ENCODE data around the gene RFLNA. TPM values are rescaled to one million over a fixed set of nuclear protein-coding genes. Genes with fewer than 3 reads are reported as not detected.

Gene RFLNA
- total and polyA plus RNA-seq, 4 donors, result 0.40 to 1.8 (median 1.4) TPM

DNA sequence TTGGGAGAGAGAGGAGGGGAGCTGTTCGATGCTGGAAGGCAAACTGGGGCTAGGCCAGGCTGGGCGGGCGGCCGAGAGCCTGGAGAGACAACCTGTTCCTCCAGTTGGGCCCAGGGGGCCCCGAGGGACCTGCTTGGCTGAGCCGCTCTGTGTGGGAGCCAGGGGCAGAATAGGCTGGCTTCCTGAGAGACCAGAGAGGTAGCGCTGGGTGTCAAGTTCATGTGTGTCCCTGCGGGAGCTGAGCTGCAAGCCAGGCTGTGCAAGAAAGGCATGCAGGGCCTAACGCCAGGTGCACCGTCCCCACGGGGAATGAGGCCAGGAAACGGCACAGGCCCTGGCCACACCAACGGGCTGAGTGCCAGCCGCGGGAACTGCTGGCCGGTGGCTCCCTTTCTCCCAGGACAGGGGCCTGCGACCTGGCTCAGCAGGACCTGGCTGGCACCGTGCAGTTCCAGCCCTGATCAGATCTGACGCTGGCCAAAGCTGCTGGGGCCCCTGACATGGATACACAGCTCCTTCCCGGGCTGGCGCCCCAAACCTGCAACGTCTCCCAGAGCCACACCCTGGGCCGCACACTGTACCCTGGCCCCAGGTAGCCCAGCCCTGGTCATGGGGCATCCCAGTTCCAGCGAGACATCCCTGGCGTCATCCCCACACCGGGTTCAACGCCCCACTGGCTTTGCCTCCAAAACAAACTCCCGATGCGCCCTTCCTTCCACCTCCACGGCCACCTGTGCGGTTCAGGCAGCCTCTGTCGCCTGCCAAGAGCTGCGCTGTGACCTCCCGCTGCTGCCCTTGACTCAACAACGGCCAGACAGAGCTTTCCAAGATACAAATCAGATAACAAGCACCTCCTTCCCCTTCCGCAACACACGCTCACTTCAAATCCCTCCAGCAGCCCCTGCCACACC lies 65.0 kb downstream of the RFLNA start:
- peaks cover 0 to 9% (median 0%) of the 10 kb centered on the region in 5 donors for H3K4me1 ChIP-seq (ENCODE audit: control insufficient read depth in 5 of 5, insufficient read depth in 5 of 5, low read length in 5 of 5)
- no peak overlapping the region for H3K4me3 ChIP-seq
- TF ChIP-seq, protein P1, sequence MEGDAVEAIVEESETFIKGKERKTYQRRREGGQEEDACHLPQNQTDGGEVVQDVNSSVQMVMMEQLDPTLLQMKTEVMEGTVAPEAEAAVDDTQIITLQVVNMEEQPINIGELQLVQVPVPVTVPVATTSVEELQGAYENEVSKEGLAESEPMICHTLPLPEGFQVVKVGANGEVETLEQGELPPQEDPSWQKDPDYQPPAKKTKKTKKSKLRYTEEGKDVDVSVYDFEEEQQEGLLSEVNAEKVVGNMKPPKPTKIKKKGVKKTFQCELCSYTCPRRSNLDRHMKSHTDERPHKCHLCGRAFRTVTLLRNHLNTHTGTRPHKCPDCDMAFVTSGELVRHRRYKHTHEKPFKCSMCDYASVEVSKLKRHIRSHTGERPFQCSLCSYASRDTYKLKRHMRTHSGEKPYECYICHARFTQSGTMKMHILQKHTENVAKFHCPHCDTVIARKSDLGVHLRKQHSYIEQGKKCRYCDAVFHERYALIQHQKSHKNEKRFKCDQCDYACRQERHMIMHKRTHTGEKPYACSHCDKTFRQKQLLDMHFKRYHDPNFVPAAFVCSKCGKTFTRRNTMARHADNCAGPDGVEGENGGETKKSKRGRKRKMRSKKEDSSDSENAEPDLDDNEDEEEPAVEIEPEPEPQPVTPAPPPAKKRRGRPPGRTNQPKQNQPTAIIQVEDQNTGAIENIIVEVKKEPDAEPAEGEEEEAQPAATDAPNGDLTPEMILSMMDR (IDR thresholded peaks at IDR 0.05; ENCODE audit: control extremely low read depth, extremely low read depth), result no peak
- no peak overlapping the region for H3K9ac ChIP-seq (ENCODE audit: insufficient read depth in 1 of 2, low read length in 2 of 2)
- DNase-seq, result peak in 2 of 3 donors; percentile 53 to 54
- no peaks in the 10 kb centered on the region for H3K27me3 ChIP-seq (ENCODE audit: control insufficient read depth in 3 of 3, insufficient read depth in 3 of 3, low read length in 2 of 3)
- peaks cover 0 to 78% (median 24%) of the 10 kb centered on the region in 4 donors for H3K36me3 ChIP-seq (ENCODE audit: control insufficient read depth in 4 of 4, insufficient read depth in 4 of 4, low read length in 4 of 4)
- WGBS, 2 donors, result 55 to 81% methylated on average over 37 of the region's 37 CpGs
- ATAC-seq (ENCODE audit: insufficient read depth, low FRiP score), result no peak
- peak overlapping the region in 1 of 2 donors; percentile 7 for H3K27ac ChIP-seq (ENCODE audit: low read depth in 1 of 2, low read length in 1 of 2)
- H3K9me3 ChIP-seq (ENCODE audit: control insufficient read depth in 4 of 4, insufficient read depth in 3 of 4, low read length in 3 of 4), result peaks cover 0 to 4% (median 0%) of the 10 kb centered on the region in 4 donors

DNA sequence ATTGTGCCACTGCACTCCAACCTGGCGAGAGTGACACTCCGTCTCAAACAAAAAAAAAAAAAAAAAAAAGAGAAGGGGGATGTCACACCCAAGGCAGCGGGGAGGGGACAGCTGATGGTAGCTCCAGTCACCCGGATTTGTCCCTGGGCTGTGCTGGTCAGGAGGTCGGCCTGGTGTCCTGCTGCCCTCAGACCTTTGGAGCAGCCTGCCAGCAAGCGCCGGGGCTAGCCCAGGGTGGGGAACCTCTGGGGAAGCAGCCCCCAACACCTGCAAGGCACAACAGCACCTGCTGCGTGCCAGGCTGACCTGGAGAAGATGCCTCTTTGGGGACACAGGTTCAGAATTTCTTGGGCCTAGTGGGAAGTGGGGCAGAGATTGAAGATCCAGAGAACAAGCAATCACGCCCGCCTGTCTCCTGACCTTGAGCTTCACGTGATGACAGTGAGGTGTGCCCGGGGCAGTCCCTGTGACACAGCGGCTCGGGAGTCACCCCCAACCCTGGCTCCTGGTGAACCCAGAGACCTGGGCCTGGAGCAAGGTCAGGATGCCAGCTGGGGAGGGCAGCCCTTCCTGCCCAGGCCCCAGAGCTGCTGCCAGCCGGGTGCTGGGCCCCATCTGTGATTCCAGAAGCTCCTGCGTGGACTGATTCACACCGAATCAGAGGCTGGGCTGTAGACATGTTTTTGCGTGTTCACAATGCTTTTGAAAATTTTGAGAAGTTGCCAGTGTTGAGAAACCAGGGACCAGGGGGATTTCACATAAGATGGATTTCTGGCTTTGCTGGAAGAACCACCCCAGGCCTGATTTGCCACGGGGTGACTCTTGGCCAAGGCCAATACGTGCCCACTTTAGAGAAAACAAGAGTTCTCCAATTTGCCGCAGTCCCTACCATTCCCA lies 66.4 kb downstream of the RFLNA start:
- no peak overlapping the region for H3K4me3 ChIP-seq
- H3K27me3 ChIP-seq (ENCODE audit: control insufficient read depth in 3 of 3, insufficient read depth in 3 of 3, low read length in 2 of 3), result no peaks in the 10 kb centered on the region
- no peak for ATAC-seq (ENCODE audit: insufficient read depth, low FRiP score)
- TF ChIP-seq, protein P1 (IDR thresholded peaks at IDR 0.05; ENCODE audit: control extremely low read depth, extremely low read depth), result no peak
- peaks cover 0 to 78% (median 16%) of the 10 kb centered on the region in 4 donors for H3K36me3 ChIP-seq (ENCODE audit: control insufficient read depth in 4 of 4, insufficient read depth in 4 of 4, low read length in 4 of 4)
- no peak overlapping the region for H3K9ac ChIP-seq (ENCODE audit: insufficient read depth in 1 of 2, low read length in 2 of 2)
- H3K9me3 ChIP-seq (ENCODE audit: control insufficient read depth in 4 of 4, insufficient read depth in 3 of 4, low read length in 3 of 4), result peaks cover 0 to 4% (median 0%) of the 10 kb centered on the region in 4 donors
- H3K4me1 ChIP-seq (ENCODE audit: control insufficient read depth in 5 of 5, insufficient read depth in 5 of 5, low read length in 5 of 5), result peaks cover 0 to 12% (median 0%) of the 10 kb centered on the region in 5 donors
- 91 to 94% methylated on average over 21 of the region's 21 CpGs for WGBS, 2 donors
- H3K27ac ChIP-seq (ENCODE audit: low read depth in 1 of 2, low read length in 1 of 2), result peak overlapping the region in 1 of 2 donors; percentile 7
- DNase-seq, result no peak

DNA sequence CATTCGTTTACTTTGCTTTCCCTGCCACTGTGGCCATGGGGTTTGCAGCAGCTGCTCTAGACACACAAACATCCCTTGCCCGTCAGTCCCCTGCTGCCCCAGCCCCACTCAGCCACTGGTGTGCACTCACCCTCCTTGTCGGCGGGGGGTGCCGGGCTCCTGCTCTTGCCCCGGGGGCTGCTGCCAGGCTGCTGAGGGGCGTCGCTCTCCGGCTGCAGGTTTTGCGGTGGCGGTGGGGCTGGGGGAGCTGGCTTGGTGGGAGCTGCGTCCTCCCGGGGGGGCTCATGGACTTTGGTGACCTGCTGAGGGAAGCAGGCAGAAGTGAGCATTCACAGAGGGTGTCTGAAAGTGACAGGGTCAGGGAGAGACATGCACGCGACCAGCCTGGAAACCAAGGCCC lies 67.1 kb downstream of the RFLNA start:
- ATAC-seq (ENCODE audit: insufficient read depth, low FRiP score) (no peak), DNase-seq (no peak)
- Histone ChIP-seq H3K9me3 (ENCODE audit: control insufficient read depth in 4 of 4, insufficient read depth in 3 of 4, low read length in 3 of 4) (peaks cover 0 to 4% (median 0%) of the 10 kb centered on the region in 4 donors), H3K27me3 (ENCODE audit: control insufficient read depth in 3 of 3, insufficient read depth in 3 of 3, low read length in 2 of 3) (no peaks in the 10 kb centered on the region), H3K9ac (ENCODE audit: insufficient read depth in 1 of 2, low read length in 2 of 2) (no peak overlapping the region), H3K4me3 (no peak overlapping the region), H3K27ac (ENCODE audit: low read depth in 1 of 2, low read length in 1 of 2) (no peak overlapping the region), H3K4me1 (ENCODE audit: control insufficient read depth in 5 of 5, insufficient read depth in 5 of 5, low read length in 5 of 5) (peaks cover 0 to 12% (median 0%) of the 10 kb centered on the region in 5 donors), H3K36me3 (ENCODE audit: control insufficient read depth in 4 of 4, insufficient read depth in 4 of 4, low read length in 4 of 4) (peaks cover 0 to 75% (median 14%) of the 10 kb centered on the region in 4 donors)
- TF ChIP-seq, protein P1 (IDR thresholded peaks at IDR 0.05; ENCODE audit: control extremely low read depth, extremely low read depth), result no peak
- 96 to 98% methylated on average over 15 of the region's 15 CpGs for WGBS, 2 donors

Data from lung (tissue), 12 donors.